Lung microvascular endothelial cell (primary cell): Measurements from ENCODE around the gene PCGF2. TPM values are rescaled to one million over a fixed set of nuclear protein-coding genes. Genes with fewer than 3 reads are reported as not detected.

Experiments used
- DNase-seq, 2 donors: peaks; one replicate each; pipeline versions ENCODE4 v3.0.0 to v3.0.0-alpha.2; 2010; ENCODE audit warnings: low read depth in 2 of 2
- total RNA-seq: library from RNA; depleted of rRNA; stranded (reverse); fragments of >200 nt; gene quantifications from 2 replicates; pipeline ENCODE4 v1.2.1, GENCODE V29; 2014

Gene PCGF2
- total RNA-seq, 1 donor from 2014 or later, result 3.8 TPM

GRCh38 chr17:38703742-38704605 lies 44.2 kb downstream of the PCGF2 start:
- peak in 1 of 2 donors; percentile 22 for DNase-seq

- no peak for DNase-seq
Observed at GRCh38 chr17:38702916-38703741, 45.0 kb downstream of the PCGF2 start.

DNA sequence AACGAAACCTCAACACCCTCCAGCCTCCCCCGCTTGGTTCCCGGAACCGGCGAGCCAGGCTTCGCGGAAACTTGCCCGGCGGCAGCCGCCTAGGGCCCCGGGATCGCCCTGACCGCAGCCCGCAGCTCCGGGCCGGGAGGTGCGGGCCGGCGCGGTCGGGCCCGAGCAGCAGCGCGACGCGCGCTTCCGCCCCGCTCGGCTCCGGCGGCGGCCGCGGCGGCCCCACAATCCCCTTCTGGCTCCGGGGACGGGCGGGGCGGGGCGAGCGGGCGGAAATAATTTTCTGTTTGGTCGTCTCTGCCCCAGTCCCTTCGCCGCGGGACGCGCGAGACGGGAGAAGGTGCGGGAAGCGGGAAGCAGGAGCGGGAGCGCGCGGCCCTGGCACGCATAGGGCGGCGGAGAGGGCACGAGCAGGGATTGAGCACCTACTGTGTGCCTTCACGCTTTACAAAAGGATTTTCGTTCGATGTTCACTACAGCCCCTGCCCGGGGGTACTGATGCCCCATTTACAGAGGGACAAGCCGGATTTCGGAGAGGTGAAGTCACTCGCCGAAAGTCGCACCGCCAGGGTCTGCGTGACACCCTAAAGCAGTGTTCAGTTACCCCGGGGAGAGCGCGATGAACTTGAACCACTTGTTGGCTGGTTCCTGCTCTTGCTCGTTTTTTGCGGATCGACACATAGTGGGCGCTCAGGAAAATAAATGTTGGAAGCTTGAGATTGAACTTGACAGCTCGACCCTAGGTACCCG lies 45.8 kb downstream of the PCGF2 start:
- DNase-seq, result peak; percentile 87 to 89

- peak; percentile 33 to 49 for DNase-seq
Observed at GRCh38 chr17:38701504-38702165, 46.5 kb downstream of the PCGF2 start.

DNA sequence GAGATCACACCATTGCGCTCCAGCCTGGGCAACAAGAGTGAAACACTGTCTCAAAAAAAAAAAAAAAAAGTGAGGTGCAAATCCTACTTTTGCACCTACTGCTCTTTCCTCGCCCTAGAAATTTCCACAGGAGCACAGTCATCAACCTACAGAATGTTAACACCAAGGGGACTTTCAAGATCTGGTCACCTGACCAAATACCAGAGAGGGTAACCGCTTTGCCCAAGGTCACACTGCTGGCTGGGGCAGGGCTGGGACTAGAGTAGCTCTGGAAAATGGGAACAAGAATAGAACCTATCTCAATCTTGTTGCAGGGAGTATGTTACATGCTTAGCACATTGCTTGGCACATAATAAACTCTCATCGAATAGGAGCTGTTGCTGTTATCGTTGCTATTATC lies 49.4 kb downstream of the PCGF2 start:
- no peak for DNase-seq

GRCh38 chr17:38697061-38697820 lies 50.9 kb downstream of the PCGF2 start:
- DNase-seq, result no peak

- peak in 1 of 2 donors; percentile 32 for DNase-seq
Observed at GRCh38 chr17:38693700-38694329, 54.3 kb downstream of the PCGF2 start.

- DNase-seq, result no peak
Observed at GRCh38 chr17:38691154-38691553, 57.0 kb downstream of the PCGF2 start.

DNA sequence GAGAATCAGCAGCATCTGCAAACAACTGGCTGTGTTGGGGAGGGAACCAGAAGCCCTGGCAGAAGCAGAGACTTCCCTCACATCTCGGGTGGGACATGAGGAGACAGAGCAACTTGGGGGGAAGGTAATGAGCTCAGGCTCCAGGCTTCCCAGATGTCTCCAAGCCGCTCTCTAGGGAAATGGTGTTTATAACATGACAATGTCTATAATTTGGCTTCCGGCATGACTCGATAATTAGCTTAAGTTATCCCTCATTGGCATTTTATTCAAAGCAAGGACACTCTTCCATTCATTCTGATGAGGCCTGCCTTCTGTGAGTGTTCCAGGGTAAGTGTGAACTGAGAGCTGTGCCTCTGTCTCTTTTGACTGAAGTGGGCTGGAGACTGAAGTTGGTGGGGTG lies 57.8 kb downstream of the PCGF2 start:
- DNase-seq, result no peak

GRCh38 chr17:38687286-38687685 lies 60.9 kb downstream of the PCGF2 start:
- DNase-seq, result peak in 1 of 2 donors; percentile 82

DNA sequence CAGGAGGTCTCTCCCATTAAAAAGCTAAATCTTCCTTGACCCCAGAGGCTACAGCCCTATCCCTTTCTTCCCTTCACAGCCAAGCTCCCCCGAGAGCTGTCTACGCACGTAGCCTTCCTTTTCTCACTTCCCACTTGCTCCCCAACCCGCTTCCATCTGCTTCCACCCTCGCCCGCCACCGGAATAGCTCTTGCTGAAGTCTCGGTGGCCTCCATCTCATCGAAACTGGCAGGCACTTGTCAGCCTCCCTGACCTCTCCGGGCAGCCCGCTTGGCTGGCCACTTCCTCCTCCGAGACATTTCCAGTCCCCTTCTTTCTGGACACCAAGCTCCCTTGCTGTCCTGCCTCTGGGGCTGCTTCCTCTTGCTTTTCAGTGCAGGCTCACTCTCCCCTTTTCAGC lies 62.6 kb downstream of the PCGF2 start:
- DNase-seq, result no peak

Other genes with a start within 250 kb of the PCGF2 start
- gene SRCIN1, start 142.4 kb downstream of the PCGF2 start, total RNA-seq, result under 0.01 TPM in 2 replicates
- 0.40 and 0.87 TPM in 2 replicates for gene EPOP, start 73.4 kb downstream of the PCGF2 start, total RNA-seq
- 12.0 and 17.3 TPM in 2 replicates for gene MLLT6, start 43.1 kb downstream of the PCGF2 start, total RNA-seq
- 3.5 and 3.6 TPM in 2 replicates for gene CISD3, start 18.0 kb downstream of the PCGF2 start, total RNA-seq
- gene PSMB3, start 4.4 kb upstream of the PCGF2 start, total RNA-seq, result 354 and 411 TPM in 2 replicates
- gene PIP4K2B, start 51.2 kb upstream of the PCGF2 start, total RNA-seq, result 23.1 and 36.7 TPM in 2 replicates
- gene CWC25, start 77.0 kb upstream of the PCGF2 start, total RNA-seq, result 6.1 and 7.5 TPM in 2 replicates
- gene RPL23, start 105.4 kb upstream of the PCGF2 start, total RNA-seq, result 1,108 and 1,906 TPM in 2 replicates
- 50.8 and 60.4 TPM in 2 replicates for gene LASP1, start 121.7 kb upstream of the PCGF2 start, total RNA-seq
- not detected in 2 replicates for gene FBXO47, start 219.1 kb upstream of the PCGF2 start, total RNA-seq